NT2/D1 (cell line): ENCODE results near the gene BFSP2.

ENCODE experiments used
- YY1 ChIP-seq: IDR thresholded peaks from 2 replicates; pipeline ENCODE4 v1.6.1; 2011; ENCODE audit not compliant: insufficient read length, insufficient read depth
- ZNF274 ChIP-seq: IDR thresholded peaks from 2 replicates; pipeline ENCODE4 v1.6.1; 2011; ENCODE audit warnings: mild to moderate bottlenecking, low read depth, low read length

- no peak for TF ChIP-seq YY1
- no peak for TF ChIP-seq ZNF274
Observed at GRCh38 chr3:133490468-133491351, 90.9 kb downstream of the BFSP2 start.
